Colonic mucosa (tissue), 4 donors: Measurements from ENCODE around the gene EML1. TPM values are rescaled to one million over a fixed set of nuclear protein-coding genes. Genes with fewer than 3 reads are reported as not detected.

Experiments
- DNase-seq: peaks from one replicate; pipeline ENCODE4 v3.0.0-alpha.2; 2020
- H3K27ac ChIP-seq: fragments of 200-600 bp; one replicate; pipeline ENCODE4 v1.8.0; 2021
- H3K27me3 ChIP-seq: fragments of 200-600 bp; one replicate; pipeline ENCODE4 v1.8.0; 2021
- H3K36me3 ChIP-seq: fragments of 200-600 bp; one replicate; pipeline ENCODE4 v1.8.0; 2021
- H3K4me1 ChIP-seq: fragments of 200-600 bp; one replicate; pipeline ENCODE4 v1.8.0; 2021; ENCODE audit warnings: mild to moderate bottlenecking
- H3K4me3 ChIP-seq: fragments of 200-600 bp; one replicate; pipeline ENCODE4 v1.8.0; 2021
- H3K9ac ChIP-seq, 2 donors: one replicate each; pipeline ENCODE4 v1.7.0; 2013; ENCODE audit warnings: control low read depth in 2 of 2, low read depth in 2 of 2, low read length in 2 of 2
- H3K9me3 ChIP-seq: fragments of 200-600 bp; one replicate; pipeline ENCODE4 v1.8.0; 2021
- CTCF ChIP-seq: fragments of 200-600 bp; IDR thresholded peaks from one replicate; pipeline ENCODE4 v1.8.0; 2022; ENCODE audit warnings: antibody characterized with exemption, mild to moderate bottlenecking
- intact Hi-C: fragments of 100-400 bp; cut with DNase I; formaldehyde crosslinking; loops from one replicate; pipeline ENCODE4 v1.14.1; 2022
- total RNA-seq, 2 donors: library from RNA; stranded (reverse); fragmentation: NEBNext Ultra II Directional in 1 of 2; extraction: Animal tissue kit (Norgen Biotek cat#: 25700) in 1 of 2; gene quantifications; one replicate each; pipeline ENCODE4 v1.2.1, GENCODE V29; 2021
- donor health status: healthy.
- donor health status: DM: no; HTN: no; CAD: no.
- donor health status: DM: no; HTN: no; CAD: no.

EML1 gene
- total RNA-seq, 2 donors from 2014 or later = 3.6 to 14.2 TPM

- no peak for TF ChIP-seq CTCF
- no peaks in the 10 kb centered on the region for H3K4me1 ChIP-seq
- H3K9me3 ChIP-seq = no peaks in the 10 kb centered on the region
- no peak overlapping the region for H3K9ac ChIP-seq
- no peak overlapping the region for H3K4me3 ChIP-seq
- H3K27me3 ChIP-seq = peaks cover 36% of the 10 kb centered on the region
- intact Hi-C loops = no loop called here
- H3K36me3 ChIP-seq = no peaks in the 10 kb centered on the region
- H3K27ac ChIP-seq = no peak overlapping the region
- DNase-seq = no peak
Observed at GRCh38 chr14:99975190-99975589, 182.0 kb downstream of the EML1 start.

GRCh38 chr14:99976021-99976420 is 182.8 kb downstream of the EML1 start:
- Histone ChIP-seq H3K27me3 (peaks cover 29% of the 10 kb centered on the region), H3K9ac (no peak overlapping the region), H3K9me3 (no peaks in the 10 kb centered on the region), H3K36me3 (no peaks in the 10 kb centered on the region), H3K4me3 (no peak overlapping the region), H3K27ac (no peak overlapping the region), H3K4me1 (no peaks in the 10 kb centered on the region)
- DNase-seq = no peak
- intact Hi-C loops = no loop called here
- TF ChIP-seq CTCF = no peak

- intact Hi-C loops = no loop called here
- peaks cover 27% of the 10 kb centered on the region for H3K27me3 ChIP-seq
- TF ChIP-seq CTCF = no peak
Observed at GRCh38 chr14:99976681-99977080, 183.5 kb downstream of the EML1 start.

GRCh38 chr14:99980299-99980698 is 187.1 kb downstream of the EML1 start:
- DNase-seq = no peak
- no peak overlapping the region for H3K27ac ChIP-seq

More at GRCh38 chr14:99976681-99977080, 183.5 kb downstream of the EML1 start:
- Histone ChIP-seq H3K4me3 (no peak overlapping the region), H3K4me1 (no peaks in the 10 kb centered on the region), H3K36me3 (no peaks in the 10 kb centered on the region), H3K9me3 (no peaks in the 10 kb centered on the region), H3K9ac (no peak overlapping the region), H3K27ac (no peak overlapping the region)
- DNase-seq = no peak

GRCh38 chr14:99981806-99982205 is 188.6 kb downstream of the EML1 start:
- H3K27me3 ChIP-seq = peaks cover 11% of the 10 kb centered on the region
- no peaks in the 10 kb centered on the region for H3K36me3 ChIP-seq
- H3K27ac ChIP-seq = no peak overlapping the region
- DNase-seq = no peak
- H3K9ac ChIP-seq = no peak overlapping the region
- H3K4me3 ChIP-seq = no peak overlapping the region
- intact Hi-C loops = loop anchor here (5.0 kb wide), 2 partner anchors 125 to 210 kb away; no protein-coding TSS in a partner anchor
- TF ChIP-seq CTCF = no peak
- H3K4me1 ChIP-seq = no peaks in the 10 kb centered on the region
- no peaks in the 10 kb centered on the region for H3K9me3 ChIP-seq

More at GRCh38 chr14:99980299-99980698, 187.1 kb downstream of the EML1 start:
- TF ChIP-seq CTCF = no peak
- Histone ChIP-seq H3K4me1 (no peaks in the 10 kb centered on the region), H3K27me3 (peaks cover 11% of the 10 kb centered on the region), H3K36me3 (no peaks in the 10 kb centered on the region), H3K9ac (no peak overlapping the region), H3K9me3 (no peaks in the 10 kb centered on the region), H3K4me3 (no peak overlapping the region)
- intact Hi-C loops = loop anchor here (5.0 kb wide), 2 partner anchors 127 to 212 kb away; no protein-coding TSS in a partner anchor
